GM12892 (cell line): ENCODE data around the gene BLTP3A.

ENCODE experiments used
- POLR2A ChIP-seq: IDR thresholded peaks from 2 replicates; pipeline ENCODE4 v1.6.1; 2011; ENCODE audit warnings: low read depth, low read length, control low read depth
- TAF1 ChIP-seq: IDR thresholded peaks from 2 replicates; pipeline ENCODE4 v1.6.1; 2011; ENCODE audit warnings: low read depth, mild to moderate bottlenecking, control low read depth, low read length, borderline replicate concordance

DNA sequence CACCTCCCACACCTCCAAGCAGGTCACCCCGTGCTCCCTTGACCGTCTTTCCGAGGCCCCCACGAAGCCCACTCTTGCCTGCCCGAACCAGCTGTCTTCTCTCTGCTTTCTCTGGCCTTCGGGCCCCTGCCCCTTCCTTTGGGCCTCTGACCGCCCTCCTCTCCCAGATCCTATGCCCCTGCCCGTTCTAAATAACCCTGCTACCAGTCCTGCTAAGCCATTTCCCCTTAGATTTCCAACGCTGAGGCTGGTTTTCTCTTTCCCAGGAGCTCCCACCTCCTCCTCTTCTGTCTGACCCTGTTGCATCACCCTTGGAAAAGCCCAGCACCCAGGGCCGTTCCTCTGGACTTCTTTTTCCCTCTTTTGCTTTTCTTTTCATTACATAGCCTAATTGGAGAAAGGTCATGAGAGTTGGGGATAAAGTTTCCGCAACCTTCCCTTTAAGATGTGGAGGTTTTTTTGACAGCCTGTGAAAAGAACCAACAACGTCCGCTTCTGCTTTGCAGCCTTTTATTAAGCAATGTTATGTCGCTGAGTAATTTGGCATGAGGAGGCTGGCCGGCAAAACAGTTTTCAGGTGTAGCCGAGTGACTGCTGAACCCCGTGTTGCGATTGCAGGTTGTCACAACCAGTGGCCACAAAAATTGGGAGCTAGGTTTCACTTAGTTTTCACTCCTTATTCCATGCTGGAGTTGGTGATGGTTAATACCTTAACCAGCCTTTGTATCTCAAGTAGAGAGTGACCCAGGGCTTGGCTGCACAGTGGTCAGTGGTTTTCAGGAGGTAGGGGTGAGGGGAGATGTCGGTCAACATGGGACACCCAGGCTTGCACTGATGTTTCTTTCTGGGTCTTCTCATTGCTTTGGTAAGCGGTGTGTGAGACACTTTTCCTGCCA lies 970 bp downstream of the BLTP3A start:
- no peak for TF ChIP-seq TAF1
- TF ChIP-seq POLR2A = no peak
